ENCODE data around the gene FAM131B.
A peak's percentile ranks its signal among the peaks of the same experiment; 100 is the strongest.
"Not testable (repeated sequence)": the region's sequence is repeated elsewhere in the genome, so short reads cannot be mapped to it uniquely, and the experiment has no call there.

Gene FAM131B

GRCh38 chr7:143407287-143408251 lies 45.1 kb upstream of the FAM131B start:
- no peak for DNase-seq (ENCODE audit: low read depth)
- TF ChIP-seq, protein P1, sequence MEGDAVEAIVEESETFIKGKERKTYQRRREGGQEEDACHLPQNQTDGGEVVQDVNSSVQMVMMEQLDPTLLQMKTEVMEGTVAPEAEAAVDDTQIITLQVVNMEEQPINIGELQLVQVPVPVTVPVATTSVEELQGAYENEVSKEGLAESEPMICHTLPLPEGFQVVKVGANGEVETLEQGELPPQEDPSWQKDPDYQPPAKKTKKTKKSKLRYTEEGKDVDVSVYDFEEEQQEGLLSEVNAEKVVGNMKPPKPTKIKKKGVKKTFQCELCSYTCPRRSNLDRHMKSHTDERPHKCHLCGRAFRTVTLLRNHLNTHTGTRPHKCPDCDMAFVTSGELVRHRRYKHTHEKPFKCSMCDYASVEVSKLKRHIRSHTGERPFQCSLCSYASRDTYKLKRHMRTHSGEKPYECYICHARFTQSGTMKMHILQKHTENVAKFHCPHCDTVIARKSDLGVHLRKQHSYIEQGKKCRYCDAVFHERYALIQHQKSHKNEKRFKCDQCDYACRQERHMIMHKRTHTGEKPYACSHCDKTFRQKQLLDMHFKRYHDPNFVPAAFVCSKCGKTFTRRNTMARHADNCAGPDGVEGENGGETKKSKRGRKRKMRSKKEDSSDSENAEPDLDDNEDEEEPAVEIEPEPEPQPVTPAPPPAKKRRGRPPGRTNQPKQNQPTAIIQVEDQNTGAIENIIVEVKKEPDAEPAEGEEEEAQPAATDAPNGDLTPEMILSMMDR (IDR thresholded peaks at IDR 0.05; ENCODE audit: control insufficient read depth, extremely low read depth, insufficient read depth): no peak
- peak overlapping the region; percentile 71 for H3K4me3 ChIP-seq (ENCODE audit: low read depth, low read length)

- no peak overlapping the region for H3K4me3 ChIP-seq (ENCODE audit: low read depth, low read length)
- no peak for DNase-seq (ENCODE audit: low read depth)
- TF ChIP-seq, protein P1 (IDR thresholded peaks at IDR 0.05; ENCODE audit: control insufficient read depth, extremely low read depth, insufficient read depth): no peak
Measured at GRCh38 chr7:143406002-143406357, 43.5 kb upstream of the FAM131B start.

DNA sequence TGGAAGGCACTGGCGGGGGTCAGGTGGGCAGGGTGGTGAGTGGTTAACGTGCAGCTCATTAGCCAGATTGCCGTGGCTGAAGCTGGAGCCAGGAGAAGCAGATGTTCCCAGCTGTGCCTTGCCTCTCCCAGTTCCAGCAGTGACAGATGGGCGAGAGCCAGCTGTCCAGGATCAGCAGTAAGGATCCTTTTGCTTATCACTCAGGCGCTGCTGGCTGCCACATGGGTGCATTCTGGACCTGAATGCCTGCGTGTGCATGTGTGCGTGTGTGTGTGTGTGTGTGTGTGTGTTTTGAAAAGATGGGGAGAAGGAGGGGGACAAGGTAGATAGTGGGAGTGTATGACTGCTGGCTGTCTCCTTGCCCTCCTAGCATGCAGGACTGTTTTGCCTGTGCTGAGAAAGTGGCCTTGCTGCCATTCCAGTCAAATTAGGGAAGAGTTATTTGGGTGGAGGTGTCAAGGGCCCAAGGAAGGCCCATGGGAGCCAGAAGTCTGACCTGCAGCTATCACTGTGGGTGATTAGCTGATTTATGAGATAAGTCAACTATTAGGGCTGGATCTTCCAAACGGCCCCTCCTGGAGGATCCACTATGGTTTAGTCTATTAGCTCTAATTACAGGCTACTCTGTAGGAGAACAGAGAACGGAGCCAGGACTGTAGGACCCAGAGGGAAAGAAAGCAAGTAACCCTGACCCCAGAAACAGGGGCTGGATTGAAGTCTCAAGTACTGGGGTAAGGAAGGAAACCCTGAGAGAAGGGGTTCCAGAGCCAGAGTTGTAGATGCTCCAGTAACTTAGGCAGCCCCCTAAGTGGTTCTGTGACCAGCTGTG lies 42.9 kb upstream of the FAM131B start:
- no peak overlapping the region for H3K4me3 ChIP-seq (ENCODE audit: low read depth, low read length)
- TF ChIP-seq, protein P1 (IDR thresholded peaks at IDR 0.05; ENCODE audit: control insufficient read depth, extremely low read depth, insufficient read depth): no peak
- DNase-seq (ENCODE audit: low read depth): no peak

DNA sequence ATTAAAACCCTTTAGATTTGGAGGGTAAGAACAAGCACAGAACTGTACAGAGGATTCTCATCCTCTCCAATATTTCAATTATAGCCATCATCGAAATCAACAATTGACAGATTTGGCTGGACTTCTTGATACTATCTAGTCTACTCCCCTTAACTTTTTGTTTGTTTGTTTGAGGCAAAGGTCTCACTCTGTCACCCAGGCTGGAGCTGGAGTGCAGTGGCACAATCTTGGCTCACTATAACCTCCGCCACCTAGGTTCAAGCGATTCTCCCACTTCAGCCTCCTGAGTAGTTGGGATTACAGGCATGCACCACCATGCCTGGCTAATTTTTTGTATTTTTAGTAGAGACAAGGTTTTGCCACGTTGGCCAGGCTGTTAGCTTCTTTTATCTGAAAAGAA lies 39.7 kb upstream of the FAM131B start:
- not testable (repeated sequence) for DNase-seq (ENCODE audit: low read depth); H3K4me3 ChIP-seq (ENCODE audit: low read depth, low read length)

GRCh38 chr7:143401265-143401664 lies 38.8 kb upstream of the FAM131B start:
- no peak for DNase-seq (ENCODE audit: low read depth)
- TF ChIP-seq, protein P1 (IDR thresholded peaks at IDR 0.05; ENCODE audit: control insufficient read depth, extremely low read depth, insufficient read depth): no peak
- H3K4me3 ChIP-seq (ENCODE audit: low read depth, low read length): no peak overlapping the region

DNA sequence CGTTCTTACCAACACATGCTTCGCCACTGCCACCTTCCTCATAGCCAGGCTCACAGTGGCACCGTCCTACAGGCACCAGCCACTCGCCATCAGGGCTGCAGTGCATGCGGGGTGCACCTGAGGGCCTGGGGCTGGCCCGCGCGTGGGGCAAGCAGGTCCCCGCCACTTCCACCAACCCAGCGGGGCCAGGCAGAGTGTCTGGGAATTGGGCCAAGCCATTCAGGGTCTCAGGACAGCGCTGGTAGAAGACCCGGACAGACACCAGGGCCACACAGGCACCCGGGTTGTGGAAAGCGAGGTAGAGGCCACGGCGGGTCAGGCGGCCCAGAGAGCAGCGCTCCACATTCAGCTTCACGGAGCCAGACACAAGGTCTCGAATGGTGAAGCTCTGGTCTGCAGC lies 37.1 kb upstream of the FAM131B start:
- DNase-seq (ENCODE audit: low read depth): no peak
- H3K4me3 ChIP-seq (ENCODE audit: low read depth, low read length): no peak overlapping the region
- TF ChIP-seq, protein P1 (IDR thresholded peaks at IDR 0.05; ENCODE audit: control insufficient read depth, extremely low read depth, insufficient read depth): no peak

- no peak for DNase-seq (ENCODE audit: low read depth)
- H3K4me3 ChIP-seq (ENCODE audit: low read depth, low read length): no peak overlapping the region
- TF ChIP-seq, protein P1 (IDR thresholded peaks at IDR 0.05; ENCODE audit: control insufficient read depth, extremely low read depth, insufficient read depth): no peak
Measured at GRCh38 chr7:143399151-143399550, 36.6 kb upstream of the FAM131B start.
